H7 (cell line): ENCODE measurements around the gene CNTNAP2. TPM values are rescaled to one million over a fixed set of nuclear protein-coding genes. Genes with fewer than 3 reads are reported as not detected.

Experiments used
- DNase-seq: peaks from one replicate; pipeline ENCODE4 v3.0.0; 2012
- H3K27me3 ChIP-seq: 2 replicates; pipeline ENCODE4 v1.6.0; 2011; ENCODE audit warnings: mild to moderate bottlenecking, low read length; ENCODE audit not compliant: control insufficient read depth, insufficient read depth
- H3K36me3 ChIP-seq: replicated peaks from 2 replicates; pipeline ENCODE4 v1.5.1; 2011; ENCODE audit warnings: low read length; ENCODE audit not compliant: control insufficient read depth, insufficient read depth
- H3K4me3 ChIP-seq: 2 replicates; pipeline ENCODE4 v1.5.1; 2011; ENCODE audit warnings: low read depth, mild to moderate bottlenecking, control low read depth, low read length, moderate library complexity; ENCODE audit not compliant: insufficient read depth
- total RNA-seq: library from RNA; depleted of rRNA; stranded (reverse); fragments of >200 nt; shearing (Covaris generic); gene quantifications from 2 replicates; pipeline ENCODE4 v1.2.3, GENCODE V29; 2014

CNTNAP2 gene
- total RNA-seq, 1 experiment from 2014 or later, result 109 TPM

DNA sequence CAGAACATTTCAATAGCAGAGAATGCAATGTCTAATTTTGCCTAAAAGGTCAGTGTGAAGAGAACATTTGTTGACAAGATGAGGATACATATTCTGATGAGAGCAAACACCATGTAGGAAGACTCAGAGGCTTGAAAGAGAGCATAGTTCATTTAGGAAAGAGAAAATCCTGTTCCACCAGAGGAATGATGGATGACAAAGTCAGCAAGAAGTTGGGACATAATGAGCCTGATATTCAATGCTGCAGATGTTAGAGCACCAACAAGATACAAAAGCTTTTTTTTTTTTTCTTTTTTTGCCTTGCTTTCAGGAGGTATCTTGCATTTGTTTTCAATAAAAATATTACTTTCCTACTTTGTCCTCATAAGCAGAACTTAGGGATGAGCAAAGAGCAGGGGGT, 1522.0 kb downstream of the CNTNAP2 start:
- no peak for DNase-seq
- H3K36me3 ChIP-seq, result no peaks in the 10 kb centered on the region
- H3K27me3 ChIP-seq, result no peaks in the 10 kb centered on the region
- no peak overlapping the region for H3K4me3 ChIP-seq

DNA sequence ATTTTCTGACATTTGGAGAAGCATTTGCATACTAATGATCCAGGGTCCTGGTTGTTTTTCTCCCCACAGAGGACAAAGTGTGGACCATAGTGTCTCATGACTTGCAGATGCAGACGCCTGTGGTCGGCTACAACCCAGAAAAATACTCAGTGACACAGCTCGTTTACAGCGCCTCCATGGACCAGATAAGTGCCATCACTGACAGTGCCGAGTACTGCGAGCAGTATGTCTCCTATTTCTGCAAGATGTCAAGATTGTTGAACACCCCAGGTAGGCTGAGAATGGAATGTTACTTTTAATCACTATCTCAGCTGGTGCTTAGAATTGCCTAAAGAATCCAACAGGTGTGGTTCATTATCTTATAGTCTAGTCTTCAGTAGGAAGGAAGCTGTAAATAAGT, 1522.4 kb downstream of the CNTNAP2 start:
- H3K4me3 ChIP-seq, result no peak overlapping the region
- no peaks in the 10 kb centered on the region for H3K36me3 ChIP-seq
- H3K27me3 ChIP-seq, result no peaks in the 10 kb centered on the region
- DNase-seq, result no peak

DNA sequence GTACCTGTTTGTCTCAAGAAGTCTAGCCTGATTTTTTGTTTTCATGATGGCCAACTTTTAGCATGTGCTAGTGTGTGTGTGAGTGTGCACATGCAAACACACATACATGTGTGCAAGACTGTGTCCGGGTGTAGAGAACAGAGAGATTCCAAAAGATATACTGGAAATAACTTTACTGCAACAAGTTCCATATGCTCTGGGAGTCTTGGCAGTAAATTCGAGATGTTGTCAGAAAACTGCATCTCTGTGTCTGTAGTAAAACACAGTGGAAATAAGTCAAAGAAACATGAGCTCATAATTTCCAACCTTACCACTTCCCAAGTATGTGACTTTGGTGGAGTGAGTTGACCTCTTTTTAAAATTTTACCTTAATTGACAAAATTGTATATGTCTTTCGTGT, 1523.2 kb downstream of the CNTNAP2 start:
- H3K27me3 ChIP-seq, result no peaks in the 10 kb centered on the region
- no peaks in the 10 kb centered on the region for H3K36me3 ChIP-seq
- no peak for DNase-seq
- H3K4me3 ChIP-seq, result no peak overlapping the region

DNA sequence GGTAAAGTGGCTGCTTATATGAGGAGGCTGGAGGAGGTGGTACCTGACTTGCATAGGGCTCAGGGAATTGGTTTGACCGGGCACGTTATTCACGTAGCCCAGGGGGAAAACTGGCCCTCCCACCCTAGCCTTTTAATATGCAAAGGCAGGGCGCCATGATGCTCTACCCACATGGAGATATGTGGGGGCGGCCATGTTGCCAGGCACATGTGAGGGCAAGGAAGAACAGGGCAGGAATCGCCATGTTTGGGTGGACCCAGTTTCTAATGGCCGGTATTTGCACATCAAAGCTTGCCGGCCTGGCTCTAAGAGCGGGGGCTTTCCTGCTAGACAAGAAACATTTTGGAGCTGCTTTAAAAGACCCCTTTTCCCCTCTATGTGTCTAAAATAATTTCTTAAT, 1524.2 kb downstream of the CNTNAP2 start:
- H3K36me3 ChIP-seq, result no peaks in the 10 kb centered on the region
- H3K27me3 ChIP-seq, result no peaks in the 10 kb centered on the region
- no peak for DNase-seq
- no peak overlapping the region for H3K4me3 ChIP-seq

DNA sequence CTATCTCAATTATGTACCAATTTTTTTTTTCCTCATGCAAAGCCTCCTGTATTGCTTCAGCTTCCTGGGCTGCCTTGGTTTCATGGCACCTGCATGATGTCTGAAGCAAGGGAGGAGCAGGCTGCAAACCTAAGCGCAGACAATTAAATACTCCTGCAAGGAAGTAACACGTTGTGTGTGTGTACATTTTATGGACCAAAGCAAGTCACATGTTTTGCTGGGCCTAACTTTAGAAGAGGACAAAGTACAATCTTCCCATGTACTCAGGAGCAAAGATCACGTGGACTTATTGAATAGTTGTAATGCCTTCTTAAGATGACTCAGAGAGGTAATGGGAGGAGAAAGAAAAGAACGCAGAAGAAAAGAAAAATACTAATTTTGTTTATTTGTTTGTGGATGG, 1530.0 kb downstream of the CNTNAP2 start:
- no peaks in the 10 kb centered on the region for H3K27me3 ChIP-seq
- no peak for DNase-seq
- no peaks in the 10 kb centered on the region for H3K36me3 ChIP-seq
- no peak overlapping the region for H3K4me3 ChIP-seq

DNA sequence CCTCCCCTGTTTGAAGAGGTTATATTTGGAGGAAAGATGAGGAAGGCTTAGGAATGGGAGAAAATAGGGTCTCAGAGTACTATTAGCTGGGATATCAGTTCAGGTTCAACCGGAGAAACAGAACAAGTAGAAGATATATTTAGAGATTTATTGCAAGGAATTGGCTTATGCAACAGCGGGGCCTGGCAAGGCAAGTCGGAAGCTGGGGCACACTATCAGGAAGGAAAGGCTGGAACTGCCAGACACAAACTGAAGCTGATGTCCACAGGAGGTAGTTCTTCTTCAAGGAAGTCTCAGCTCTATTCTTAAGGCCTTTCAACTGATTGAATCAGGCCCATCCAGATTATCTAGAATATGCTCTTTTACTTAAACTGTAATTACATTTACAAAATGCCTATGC, 1534.4 kb downstream of the CNTNAP2 start:
- Histone ChIP-seq H3K36me3 (no peaks in the 10 kb centered on the region), H3K4me3 (no peak overlapping the region), H3K27me3 (no peaks in the 10 kb centered on the region)
- no peak for DNase-seq

DNA sequence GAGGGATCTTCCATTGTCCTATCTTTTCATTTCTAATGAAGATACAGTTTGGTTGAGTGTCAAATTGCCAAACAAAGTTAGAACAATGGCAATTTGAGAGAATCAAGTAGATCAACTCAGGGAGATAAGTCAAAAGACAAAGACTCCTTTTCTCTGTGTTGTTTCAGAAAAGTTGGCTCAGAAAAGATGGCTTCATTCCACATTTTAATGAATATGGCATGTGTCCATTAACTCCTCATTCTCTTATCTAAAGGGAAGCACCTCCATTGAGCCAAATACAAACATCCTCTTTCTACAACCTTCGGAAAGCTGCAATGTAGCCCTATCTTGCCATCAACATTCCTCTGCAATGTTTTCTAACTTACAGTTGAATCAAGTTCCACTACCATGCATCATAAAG, 1535.0 kb downstream of the CNTNAP2 start:
- DNase-seq, result no peak
- Histone ChIP-seq H3K36me3 (no peaks in the 10 kb centered on the region), H3K4me3 (no peak overlapping the region)

DNA sequence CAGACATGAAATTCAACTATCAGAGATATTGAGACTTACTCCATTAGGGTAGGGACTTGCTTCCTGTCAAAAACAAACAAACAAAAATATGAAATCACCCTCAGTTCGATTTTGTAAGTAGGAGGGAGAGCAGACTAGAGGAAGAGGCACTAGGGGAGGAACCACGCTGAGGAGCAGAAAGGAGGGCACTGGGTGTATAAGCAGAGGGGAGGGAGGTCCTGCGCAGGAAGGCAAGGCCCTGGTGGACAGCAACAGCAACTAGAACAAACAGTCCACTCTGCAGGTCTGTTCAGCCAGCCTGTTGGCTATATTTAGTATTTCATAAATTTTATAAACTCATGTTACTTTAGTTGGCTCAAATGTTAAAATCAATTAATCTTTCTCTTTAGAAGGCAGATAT, 1536.9 kb downstream of the CNTNAP2 start:
- Histone ChIP-seq H3K27me3 (no peaks in the 10 kb centered on the region), H3K36me3 (no peaks in the 10 kb centered on the region), H3K4me3 (no peak overlapping the region)
- DNase-seq, result peak; percentile 12

More for the DNA sequence above, 1535.0 kb downstream of the CNTNAP2 start:
- H3K27me3 ChIP-seq, result no peaks in the 10 kb centered on the region

DNA sequence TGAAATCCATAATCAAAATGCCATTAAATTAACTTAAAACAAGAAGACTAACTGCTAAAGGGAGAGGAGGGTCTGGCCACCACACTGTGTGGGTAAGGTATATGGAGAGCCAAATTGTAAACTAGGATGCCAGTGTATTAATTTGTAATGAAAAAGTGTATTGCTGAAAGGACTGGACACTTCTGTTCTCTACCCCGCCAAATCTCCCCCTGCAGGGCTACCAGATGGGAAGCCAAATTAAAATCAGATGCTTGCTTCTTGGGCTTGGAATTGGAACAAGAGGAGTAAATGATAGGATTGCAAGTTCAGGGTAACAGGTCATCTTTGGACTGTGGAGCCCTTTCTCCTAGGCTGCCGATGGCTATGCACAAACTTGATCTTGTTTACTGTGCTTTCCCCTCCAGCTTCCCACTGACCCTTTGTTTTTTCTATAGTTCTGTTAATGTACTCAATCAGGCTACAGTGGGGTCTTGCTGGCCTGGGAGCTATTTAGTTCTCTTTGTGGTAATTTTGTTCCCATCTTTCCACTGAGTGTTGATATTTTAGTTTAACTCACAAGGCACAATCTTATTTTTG, 1541.9 kb downstream of the CNTNAP2 start:
- no peaks in the 10 kb centered on the region for H3K27me3 ChIP-seq
- peak; percentile 14 for DNase-seq
- H3K4me3 ChIP-seq, result no peak overlapping the region
- no peaks in the 10 kb centered on the region for H3K36me3 ChIP-seq

DNA sequence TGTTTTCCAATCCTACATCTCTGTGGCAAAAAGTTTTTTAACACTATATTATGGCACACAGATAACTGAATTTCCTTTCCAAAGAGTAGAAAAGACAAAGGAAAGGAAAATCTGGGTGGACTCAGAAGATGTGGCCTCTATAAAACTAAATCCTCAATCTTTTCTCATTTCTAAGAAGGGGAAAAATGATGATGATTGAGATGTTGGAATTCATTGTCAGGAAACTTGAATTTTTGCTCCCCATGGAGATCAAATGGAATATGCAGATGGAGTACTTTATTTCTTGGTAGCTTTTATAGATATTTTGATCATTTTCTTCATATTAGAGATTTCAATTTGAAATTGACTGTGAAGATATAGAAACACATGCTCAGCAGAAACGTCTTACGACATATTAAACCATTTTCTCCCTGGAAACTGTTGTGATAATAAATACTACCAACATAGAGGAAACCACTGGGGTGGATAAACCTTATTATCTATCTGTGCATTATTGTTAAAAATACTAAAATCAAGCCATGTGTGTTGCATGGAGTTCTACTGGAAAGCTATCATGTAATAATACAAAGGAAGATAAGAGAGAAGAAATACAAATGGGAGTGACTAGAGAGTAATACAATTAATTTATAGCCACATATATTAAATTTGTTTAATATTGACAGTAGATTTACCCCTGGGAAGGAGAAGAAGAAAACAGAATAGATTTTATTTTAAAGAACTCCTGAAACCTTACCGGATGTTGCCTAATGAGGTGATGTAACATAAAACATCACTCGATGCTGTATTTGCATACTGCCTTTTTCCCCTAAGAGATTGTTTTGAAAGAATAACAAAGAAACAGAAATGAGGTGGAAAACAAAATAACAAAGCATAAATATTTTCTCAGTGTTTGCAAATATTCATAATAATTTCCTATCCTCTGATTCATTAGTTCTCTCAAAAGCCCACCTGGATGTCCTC, 1542.7 kb downstream of the CNTNAP2 start:
- no peak for DNase-seq
- no peaks in the 10 kb centered on the region for H3K36me3 ChIP-seq
- no peak overlapping the region for H3K4me3 ChIP-seq

DNA sequence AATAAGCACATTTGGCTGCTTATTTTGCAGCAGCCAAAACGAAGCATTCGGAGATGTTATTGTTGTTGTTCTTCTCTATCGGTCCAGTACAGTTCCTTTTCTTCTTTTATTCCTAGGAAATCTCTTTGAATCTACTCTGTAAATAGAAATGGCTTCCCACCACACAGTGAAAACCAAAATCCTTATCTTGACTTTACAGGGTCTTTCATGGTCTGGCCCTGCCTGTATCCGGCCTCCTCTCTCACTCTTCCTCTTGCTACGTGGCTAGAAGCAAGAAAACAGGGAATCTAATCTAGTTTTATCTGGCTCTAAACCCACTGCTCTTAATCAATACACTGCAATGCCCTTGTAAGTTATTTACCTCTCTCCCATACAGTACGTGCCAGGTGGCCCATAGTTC, 1547.9 kb downstream of the CNTNAP2 start:
- no peaks in the 10 kb centered on the region for H3K36me3 ChIP-seq
- no peak overlapping the region for H3K4me3 ChIP-seq
- DNase-seq, result no peak
- no peaks in the 10 kb centered on the region for H3K27me3 ChIP-seq

More for the DNA sequence above, 1542.7 kb downstream of the CNTNAP2 start:
- H3K27me3 ChIP-seq, result no peaks in the 10 kb centered on the region

DNA sequence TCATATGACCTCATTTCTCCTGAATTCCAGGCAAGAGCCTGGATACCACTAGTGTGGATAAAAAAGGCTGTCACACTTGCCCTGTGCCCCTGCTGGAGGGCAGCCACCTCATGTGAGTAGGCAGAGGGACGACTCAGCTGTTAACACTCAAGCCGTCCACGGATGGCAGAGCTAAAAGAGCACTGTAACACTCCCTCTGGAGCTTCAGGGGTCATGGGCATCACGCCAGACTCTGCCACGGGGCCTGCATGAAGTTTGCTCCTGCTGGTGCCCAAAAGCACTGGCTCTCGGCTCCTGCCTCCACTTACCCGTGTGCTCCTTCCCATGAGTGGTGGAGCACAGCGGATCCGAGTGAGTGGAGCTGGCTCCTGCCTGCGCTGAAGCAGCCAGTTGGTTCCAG, 1554.2 kb downstream of the CNTNAP2 start:
- Histone ChIP-seq H3K4me3 (no peak overlapping the region), H3K27me3 (no peaks in the 10 kb centered on the region), H3K36me3 (no peaks in the 10 kb centered on the region)
- no peak for DNase-seq

DNA sequence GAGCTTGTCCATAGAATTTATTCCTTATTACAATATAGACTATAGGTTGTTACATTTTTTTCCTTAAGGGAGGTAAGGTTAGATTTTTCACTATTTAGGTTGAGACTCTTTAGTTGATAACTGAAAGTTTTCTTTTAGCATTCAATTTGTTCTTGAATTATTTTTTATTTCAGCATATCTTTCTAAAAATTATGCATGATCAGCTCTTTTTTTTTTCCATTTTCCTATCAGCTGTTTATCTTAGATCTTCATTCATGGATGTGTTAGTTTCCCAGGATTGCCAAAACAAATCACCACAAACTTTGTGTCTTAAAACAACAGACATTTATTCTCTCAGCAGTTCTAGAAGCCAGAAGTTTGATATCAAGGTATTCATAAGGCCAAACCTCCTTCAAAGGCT, 1558.1 kb downstream of the CNTNAP2 start:
- H3K36me3 ChIP-seq, result no peaks in the 10 kb centered on the region
- DNase-seq, result no peak
- no peak overlapping the region for H3K4me3 ChIP-seq
- no peaks in the 10 kb centered on the region for H3K27me3 ChIP-seq

DNA sequence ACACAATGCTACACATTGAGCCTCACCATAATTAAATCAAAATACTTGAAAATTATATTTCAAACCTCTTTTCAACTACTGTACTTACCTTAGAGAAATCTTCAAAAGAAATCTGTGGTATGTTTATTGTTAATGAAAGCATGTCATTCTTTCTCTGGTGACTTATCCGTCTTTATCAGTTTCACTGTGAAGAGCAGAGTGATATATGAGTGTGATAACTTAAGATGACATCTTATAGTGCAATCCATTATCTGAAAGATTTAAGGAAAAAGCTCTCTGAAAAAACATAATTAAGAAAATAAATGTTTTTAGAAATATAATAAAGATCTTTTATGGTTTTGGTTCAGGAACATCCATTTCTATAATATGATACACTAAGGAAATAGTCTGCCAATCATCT, 1562.3 kb downstream of the CNTNAP2 start:
- DNase-seq, result no peak
- Histone ChIP-seq H3K4me3 (no peak overlapping the region), H3K27me3 (no peaks in the 10 kb centered on the region), H3K36me3 (no peaks in the 10 kb centered on the region)

DNA sequence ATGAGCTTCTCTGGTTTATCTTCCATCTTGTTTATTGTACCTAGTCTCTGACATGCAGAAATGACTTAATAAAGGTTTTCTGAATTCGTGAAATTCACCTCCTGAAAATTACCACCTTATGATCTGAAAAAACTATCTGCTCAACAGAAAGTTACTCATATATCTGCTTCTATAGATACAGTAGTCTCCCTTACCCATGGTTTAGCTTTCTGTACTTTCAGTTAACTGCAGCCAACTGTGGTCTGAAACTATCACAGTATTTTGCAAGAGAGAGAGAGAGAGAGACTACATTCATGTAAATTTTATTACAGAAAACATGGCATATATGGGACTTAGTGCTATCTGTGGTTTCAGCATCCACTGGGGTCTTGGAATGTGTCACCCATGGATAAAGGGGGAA, 1564.9 kb downstream of the CNTNAP2 start:
- DNase-seq, result no peak
- Histone ChIP-seq H3K4me3 (no peak overlapping the region), H3K27me3 (no peaks in the 10 kb centered on the region), H3K36me3 (no peaks in the 10 kb centered on the region)
